NCI-H2107 (cell line): Measurements from ENCODE around the gene TMEM131.
A peak's percentile ranks its signal among the peaks of the same experiment; 100 is the strongest.
"Not testable (repeated sequence)": the region's sequence is repeated elsewhere in the genome, so short reads cannot be mapped to it uniquely, and the experiment has no call there.

ENCODE experiments used
- DNase-seq: peaks from one replicate; lab custom pipeline; 2025; lab: John Stamatoyannopoulos, UW

The TMEM131 gene

DNA sequence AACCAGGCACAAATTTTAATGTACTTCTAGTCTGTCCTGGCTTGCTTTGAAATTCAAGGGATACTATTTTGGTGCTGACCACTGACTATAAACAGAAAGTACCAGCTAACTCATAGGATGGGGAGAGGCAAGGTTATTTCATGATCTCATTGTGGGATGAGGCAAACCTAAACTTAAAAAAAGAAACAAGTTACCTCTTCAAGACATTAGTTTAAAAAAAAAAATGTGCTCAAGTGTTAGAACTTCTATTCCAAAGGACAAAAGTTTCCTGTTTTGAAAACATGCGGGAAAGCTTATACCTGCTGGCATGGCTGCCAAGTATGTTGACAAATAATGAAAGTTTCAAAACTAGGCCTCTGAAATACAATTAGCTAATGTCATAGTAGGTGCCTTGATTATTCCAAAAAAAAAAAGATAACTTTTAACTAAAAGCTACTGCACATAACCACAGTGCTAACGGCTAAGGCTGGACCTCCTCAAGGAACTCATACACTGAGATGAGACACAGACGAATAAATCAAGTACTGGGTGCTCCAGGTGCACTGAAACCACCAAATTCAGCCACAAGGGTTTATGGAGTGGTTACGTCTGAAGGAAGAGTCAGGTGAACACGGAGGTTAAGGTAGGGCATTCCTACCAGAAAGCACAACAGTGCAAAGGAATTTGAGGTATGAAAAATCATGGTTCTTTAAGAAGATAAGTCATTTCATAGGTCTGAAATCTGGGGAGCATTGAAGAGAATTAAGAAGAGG lies 38.1 kb downstream of the TMEM131 start:
- no peak for DNase-seq

DNA sequence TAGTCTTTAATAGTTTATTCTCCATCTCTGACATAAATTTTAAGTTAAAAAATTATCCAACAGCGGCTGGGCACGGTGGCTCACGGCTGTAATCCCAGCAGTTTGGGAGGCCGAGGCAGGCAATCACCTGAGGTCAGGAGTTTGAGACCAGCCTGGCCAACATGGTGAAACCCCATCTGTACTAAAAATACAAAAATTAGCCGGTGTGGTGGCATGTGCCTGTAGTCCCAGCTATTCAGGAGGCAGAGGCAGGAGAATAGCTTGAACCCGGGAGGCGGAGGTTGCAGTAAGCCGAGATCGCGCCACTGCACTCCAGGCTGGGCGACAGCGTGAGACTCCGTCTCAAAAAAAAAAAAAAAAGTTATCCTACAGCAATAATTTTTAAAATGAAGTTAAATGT lies 39.0 kb downstream of the TMEM131 start:
- not testable (repeated sequence) for DNase-seq

DNA sequence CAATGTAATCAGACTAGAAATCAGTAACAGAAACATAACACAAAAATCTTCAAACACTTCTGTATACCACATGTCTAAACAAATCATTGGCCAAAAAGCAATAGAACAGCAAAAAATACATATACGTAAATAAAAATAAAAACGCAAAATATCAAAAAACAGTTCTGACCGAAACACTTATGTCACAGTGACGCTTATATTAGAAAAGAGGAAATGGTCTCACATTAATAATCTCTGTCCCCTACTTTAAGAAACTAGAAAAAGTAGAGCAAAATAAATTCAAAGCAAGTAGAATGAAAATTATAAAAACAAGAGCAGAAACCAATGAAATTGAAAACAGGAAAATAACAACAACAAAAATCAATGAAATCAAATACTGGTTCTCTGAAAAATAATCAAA lies 41.9 kb downstream of the TMEM131 start:
- no peak for DNase-seq

- no peak for DNase-seq
Measured at GRCh38 chr2:97952357-97952756, 43.4 kb downstream of the TMEM131 start.

DNA sequence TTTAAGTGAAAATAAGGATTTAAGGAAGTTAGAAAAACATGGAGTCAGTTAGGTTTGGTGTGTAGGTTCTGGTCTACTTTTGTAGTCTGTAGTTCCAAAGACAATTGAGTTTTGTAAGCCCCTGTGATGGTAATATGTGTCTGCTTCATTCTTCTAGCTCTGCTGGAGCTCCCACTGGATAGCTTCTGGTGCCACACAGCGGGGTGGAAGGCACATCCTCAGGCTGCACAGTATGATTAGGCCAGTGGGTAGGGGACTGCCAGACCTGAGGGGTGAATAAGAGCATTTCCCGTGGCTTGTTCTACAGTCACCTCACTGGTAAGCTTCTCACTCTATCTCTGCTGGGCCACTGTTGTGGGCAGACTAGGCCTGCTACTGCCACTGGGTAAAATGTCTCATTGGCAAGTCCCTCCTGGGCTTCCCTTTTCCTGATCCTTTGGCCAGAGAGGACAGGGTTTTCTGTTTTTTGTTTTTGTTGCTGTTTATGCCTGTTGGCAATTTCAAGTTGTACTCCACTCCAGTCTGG lies 44.5 kb downstream of the TMEM131 start:
- DNase-seq, result no peak

GRCh38 chr2:97950329-97951154 lies 45.2 kb downstream of the TMEM131 start:
- no peak for DNase-seq

DNA sequence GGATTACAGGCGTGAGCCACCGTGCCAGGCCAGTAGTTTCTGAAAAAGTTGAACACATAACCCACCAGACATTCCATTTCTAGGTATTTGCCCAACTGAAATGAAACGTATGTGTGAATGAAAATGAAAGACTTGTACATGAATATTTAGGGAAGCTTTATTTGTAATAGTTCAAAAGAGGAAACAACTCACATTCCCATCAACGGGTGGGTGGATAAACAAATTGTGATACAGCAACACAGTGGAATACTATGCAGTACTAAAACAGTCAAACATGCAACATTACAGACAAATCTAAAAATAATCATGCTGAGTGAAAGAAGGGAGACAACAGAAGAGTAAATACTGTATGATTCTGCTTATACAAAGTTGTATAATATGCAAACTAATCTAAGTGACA lies 46.8 kb downstream of the TMEM131 start:
- no peak for DNase-seq

- no peak for DNase-seq
Measured at GRCh38 chr2:97945791-97946190, 50.0 kb downstream of the TMEM131 start.

- no peak for DNase-seq
Measured at GRCh38 chr2:97936881-97937280, 58.9 kb downstream of the TMEM131 start.

- DNase-seq, result peak; percentile 50
Measured at GRCh38 chr2:97936199-97936598, 59.5 kb downstream of the TMEM131 start.

DNA sequence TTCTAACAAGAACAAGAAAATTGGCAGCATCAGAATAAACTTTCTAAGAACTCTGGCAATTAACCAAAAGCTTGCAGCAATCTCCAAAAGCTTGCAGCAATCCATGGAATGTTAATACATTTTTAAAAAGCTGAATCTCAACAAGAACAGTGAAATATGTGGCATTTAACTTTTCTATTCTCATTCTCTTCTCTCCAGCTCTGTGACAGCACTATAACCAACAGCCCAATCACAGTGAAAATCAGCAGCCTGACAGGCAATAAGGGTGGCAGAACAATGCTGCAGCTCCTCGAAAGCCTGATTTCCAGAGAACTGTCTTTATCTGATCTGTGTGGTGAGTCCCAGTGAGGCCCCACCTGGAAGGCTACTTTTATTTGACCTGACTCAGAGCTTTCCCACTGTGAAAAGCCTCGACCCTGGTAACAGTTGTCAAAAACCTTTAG lies 60.0 kb downstream of the TMEM131 start:
- no peak for DNase-seq

GRCh38 chr2:97932975-97933662 lies 62.6 kb downstream of the TMEM131 start:
- no peak for DNase-seq

DNA sequence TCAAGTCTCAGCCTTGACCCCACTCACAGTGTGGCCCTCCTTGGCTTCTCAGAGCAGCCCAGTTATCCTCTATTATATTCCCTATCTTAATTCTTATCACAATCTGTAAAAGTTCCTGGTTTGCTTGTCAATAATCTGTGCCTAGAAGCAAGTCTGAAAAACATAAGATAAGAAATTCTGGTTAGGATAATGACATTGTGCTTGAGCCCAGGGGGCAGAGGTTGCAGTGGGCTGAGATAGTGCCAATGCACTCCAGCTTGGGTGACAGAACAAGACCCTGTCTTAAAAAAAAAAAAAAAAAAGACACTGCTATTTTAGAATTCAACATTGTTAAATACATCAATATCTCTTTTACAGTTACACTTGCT lies 63.9 kb downstream of the TMEM131 start:
- no peak for DNase-seq

DNA sequence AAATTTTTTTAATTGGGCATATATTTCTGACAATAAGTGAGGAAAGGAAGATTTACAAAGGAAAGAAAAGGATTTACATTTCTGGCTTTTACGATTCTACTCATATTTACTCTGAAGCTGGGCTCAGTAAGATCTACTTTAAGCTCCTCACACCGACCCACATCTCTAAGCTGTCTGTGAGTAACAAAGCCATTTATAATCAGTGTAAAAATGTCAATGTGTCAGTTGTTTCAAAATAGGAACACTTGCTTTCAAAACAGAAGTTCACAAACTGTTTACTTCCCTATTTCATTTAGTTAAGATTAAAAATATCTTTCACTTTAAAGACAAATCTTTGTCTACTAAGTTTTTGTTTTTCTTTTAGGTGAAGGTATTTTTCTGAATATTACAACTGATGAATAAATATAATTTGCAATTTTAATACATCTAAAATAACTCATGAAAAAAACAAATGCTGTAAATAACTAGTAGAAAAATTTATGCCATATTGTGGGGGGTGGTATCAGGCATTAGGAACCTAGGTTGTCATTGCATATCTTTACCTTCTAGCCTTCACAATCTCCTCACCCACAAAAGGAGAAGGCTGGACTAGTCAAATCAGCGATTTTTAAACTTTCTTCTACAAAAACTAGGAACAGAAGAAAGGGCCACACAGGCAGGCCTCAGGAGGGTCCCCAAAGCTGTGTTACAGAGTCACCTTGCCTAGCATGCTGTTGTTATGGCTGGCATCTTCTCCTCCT lies 64.5 kb downstream of the TMEM131 start:
- DNase-seq, result no peak

DNA sequence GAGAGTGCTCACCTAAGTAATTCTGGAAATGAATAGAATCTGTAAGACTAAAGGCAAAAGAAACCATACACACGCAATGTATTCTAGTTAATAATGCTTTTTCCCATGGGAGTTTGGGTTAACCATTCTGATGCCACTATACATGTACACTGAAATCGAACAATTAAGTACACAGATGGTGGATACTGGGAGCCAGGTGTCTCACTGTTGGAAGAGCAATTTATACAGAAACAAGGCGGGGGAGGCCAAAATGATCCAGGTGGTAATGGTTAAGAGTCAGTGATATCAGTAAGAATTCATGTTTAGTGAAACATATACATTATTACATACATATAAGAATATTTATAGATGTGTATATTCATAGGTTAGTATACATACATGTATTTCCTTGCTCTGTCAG lies 67.2 kb downstream of the TMEM131 start:
- DNase-seq, result no peak

GRCh38 chr2:97926946-97927345 lies 68.8 kb downstream of the TMEM131 start:
- DNase-seq, result no peak

DNA sequence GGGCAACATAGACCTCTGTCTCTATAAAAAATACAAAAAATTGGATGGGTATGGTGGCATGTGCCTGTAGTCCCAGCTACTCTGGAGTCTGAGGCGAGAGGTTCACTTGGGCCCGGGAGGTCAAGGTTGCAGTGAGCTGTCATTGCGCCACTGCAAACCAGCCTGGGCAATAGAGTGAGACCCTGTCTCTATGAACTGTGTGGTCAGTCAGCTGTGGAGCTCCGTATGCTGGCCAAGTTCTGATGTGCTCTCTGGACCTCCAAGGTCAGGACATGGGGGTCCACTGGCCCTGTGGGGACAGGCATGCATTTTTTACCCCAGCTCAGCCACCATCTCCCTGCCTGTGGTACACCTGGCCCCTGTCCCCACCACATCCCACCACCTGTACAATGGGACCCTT lies 71.6 kb downstream of the TMEM131 start:
- no peak for DNase-seq

- DNase-seq, result no peak
Measured at GRCh38 chr2:97919858-97920257, 75.9 kb downstream of the TMEM131 start.

GRCh38 chr2:97918818-97919217 lies 76.9 kb downstream of the TMEM131 start:
- DNase-seq, result no peak

DNA sequence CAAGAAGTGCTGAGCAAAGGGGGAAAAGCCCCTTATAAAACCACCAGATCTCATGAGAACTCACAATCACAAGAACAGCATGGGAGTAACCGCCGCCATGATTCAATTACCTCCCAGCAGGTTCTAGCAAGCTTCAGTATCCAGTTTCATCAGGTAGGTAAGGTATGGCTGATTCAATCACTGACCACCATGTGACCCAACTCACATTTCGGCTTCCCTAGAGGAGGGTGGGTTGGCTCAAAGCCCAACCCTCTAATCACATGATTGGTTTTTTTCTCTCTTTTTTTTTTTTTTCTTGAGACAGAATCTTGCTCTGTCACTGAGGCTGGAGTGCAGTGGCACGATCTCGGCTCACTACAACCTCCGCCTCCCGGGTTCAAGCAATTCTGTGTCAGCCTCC lies 78.1 kb downstream of the TMEM131 start:
- not testable (repeated sequence) for DNase-seq

DNA sequence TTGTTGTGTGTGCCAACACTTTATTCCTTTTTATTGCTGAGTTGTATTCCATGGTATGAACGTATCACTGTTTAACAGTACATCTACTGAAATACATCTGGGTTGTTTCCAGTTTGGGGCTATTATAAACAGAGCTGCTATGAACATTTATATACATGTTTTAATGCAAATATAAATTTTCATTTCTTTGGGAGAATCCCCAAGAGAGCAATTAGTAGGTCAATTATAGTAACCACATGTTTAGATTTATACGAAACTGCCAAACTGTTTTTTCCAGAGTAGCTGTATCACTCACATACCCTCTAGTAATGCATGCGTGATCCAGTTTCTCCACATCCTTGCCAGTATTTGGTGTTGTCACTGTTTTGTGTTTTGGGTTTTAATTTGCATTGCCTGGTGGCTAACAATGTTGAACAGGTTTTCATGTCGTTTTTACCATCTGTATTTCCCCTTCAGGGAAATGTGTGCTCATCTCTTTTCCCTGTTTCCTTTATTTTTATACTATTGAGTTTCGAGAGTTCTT lies 81.0 kb downstream of the TMEM131 start:
- DNase-seq, result no peak

GRCh38 chr2:97913846-97914245 lies 81.9 kb downstream of the TMEM131 start:
- DNase-seq, result no peak
